IMR-90 (cell line): ENCODE results near the gene IQCE. TPM values are rescaled to one million over a fixed set of nuclear protein-coding genes. Genes with fewer than 3 reads are reported as not detected.

ENCODE experiments used
- ATAC-seq: fragments of 200-7000 bp; cut with Tn5 transposase; 2 replicates; pipeline ENCODE4 v1.9.1; 2020; ENCODE audit warnings: low read depth, mild to moderate bottlenecking, moderate library complexity
- BruUV-seq: library from RNA; stranded (reverse); fragments of 400-500 nt; replicated peaks from 2 replicates; lab custom pipeline; 2021; lab: Mats Ljungman, UMichigan
- CTCF ChIA-PET: fragments of 300-600 bp; formaldehyde crosslinking; extraction: SDS; loops from one replicate; lab custom pipeline; 2021; ENCODE audit warnings: antibody characterized with exemption; lab: Yijun Ruan, JAX
- POLR2A ChIA-PET: fragments of 300-600 bp; sonication (Branson Sonifier 250); formaldehyde crosslinking; loops from one replicate; lab custom pipeline; 2022; ENCODE audit warnings: antibody characterized with exemption; ENCODE audit not compliant: unreplicated experiment; lab: Charles Lee
- DNase-seq: peaks from one replicate; pipeline ENCODE4 v3.0.0; 2013
- H2AFZ ChIP-seq: replicated peaks from 2 replicates; pipeline ENCODE3; 2013; ENCODE audit warnings: low read length, mild to moderate bottlenecking; ENCODE audit not compliant: poor library complexity
- H2AK5ac ChIP-seq: 2 replicates; pipeline ENCODE4 v1.6.1; 2013; ENCODE audit warnings: low read depth, low read length, inconsistent platforms
- H2AK9ac ChIP-seq: replicated peaks from 2 replicates; pipeline ENCODE3; 2013; ENCODE audit warnings: mild to moderate bottlenecking, low read depth, low read length, moderate library complexity; ENCODE audit not compliant: poor library complexity
- H2BK120ac ChIP-seq: 2 replicates; pipeline ENCODE4 v1.6.1; 2013; ENCODE audit warnings: low read depth, low read length, inconsistent platforms
- H2BK15ac ChIP-seq: 3 replicates; pipeline ENCODE4 v1.6.1; 2013; ENCODE audit warnings: low read depth, low read length, inconsistent platforms
- H2BK20ac ChIP-seq: 2 replicates; pipeline ENCODE4 v1.6.1; 2013; ENCODE audit warnings: low read depth, mild to moderate bottlenecking, inconsistent platforms, low read length, moderate library complexity
- H2BK5ac ChIP-seq: 2 replicates; pipeline ENCODE4 v1.6.1; 2013; ENCODE audit warnings: mild to moderate bottlenecking, low read depth, low read length, inconsistent platforms; ENCODE audit not compliant: poor library complexity, severe bottlenecking
- H3K14ac ChIP-seq: replicated peaks from 2 replicates; pipeline ENCODE4 v1.6.1; 2013; ENCODE audit warnings: low read depth, low read length, inconsistent platforms
- H3K18ac ChIP-seq: 2 replicates; pipeline ENCODE4 v1.6.1; 2013; ENCODE audit warnings: low read depth, low read length, control low read depth
- H3K23ac ChIP-seq: 2 replicates; pipeline ENCODE4 v1.6.1; 2013; ENCODE audit warnings: low read depth, low read length, inconsistent platforms
- H3K27ac ChIP-seq: 2 replicates; pipeline ENCODE4 v1.5.1; 2013; ENCODE audit warnings: mild to moderate bottlenecking, control low read depth, low read length; ENCODE audit not compliant: insufficient read depth
- H3K27me3 ChIP-seq: 2 replicates; pipeline ENCODE4 v1.6.1; 2013; ENCODE audit warnings: low read length; ENCODE audit not compliant: control insufficient read depth, insufficient read depth
- H3K36me3 ChIP-seq: 2 replicates; pipeline ENCODE4 v1.6.1; 2013; ENCODE audit warnings: low read length, mixed read lengths; ENCODE audit not compliant: control insufficient read depth, insufficient read depth
- H3K4ac ChIP-seq: 2 replicates; pipeline ENCODE4 v1.6.1; 2013; ENCODE audit warnings: low read depth, low read length, inconsistent platforms
- H3K4me1 ChIP-seq: 2 replicates; pipeline ENCODE4 v1.6.1; 2013; ENCODE audit warnings: low read length, mixed read lengths; ENCODE audit not compliant: control insufficient read depth, insufficient read depth
- H3K4me2 ChIP-seq: 2 replicates; pipeline ENCODE4 v1.6.1; 2013; ENCODE audit warnings: low read depth, mild to moderate bottlenecking, control low read depth, low read length, moderate library complexity
- H3K4me3 ChIP-seq: 2 replicates; pipeline ENCODE4 v1.5.1; 2013; ENCODE audit warnings: low read depth, mild to moderate bottlenecking, control low read depth, low read length, moderate library complexity; ENCODE audit not compliant: insufficient read depth
- H3K56ac ChIP-seq: 2 replicates; pipeline ENCODE4 v1.6.1; 2013; ENCODE audit warnings: low read length, inconsistent platforms; ENCODE audit not compliant: insufficient read depth; ENCODE audit errors: extremely low read depth
- H3K79me1 ChIP-seq, 2 experiments: 2 replicates each; pipeline ENCODE4 v1.6.1; 2013; ENCODE audit warnings: low read length in 2 of 2, inconsistent platforms in 1 of 2, low read depth in 1 of 2
- H3K9ac ChIP-seq: 2 replicates; pipeline ENCODE4 v1.6.1; 2013; ENCODE audit warnings: low read depth, low read length, control low read depth
- H3K9me1 ChIP-seq: 2 replicates; pipeline ENCODE4 v1.6.1; 2013; ENCODE audit warnings: low read length, inconsistent platforms; ENCODE audit not compliant: insufficient read depth
- H3K9me3 ChIP-seq: 2 replicates; pipeline ENCODE4 v1.6.1; 2013; ENCODE audit warnings: low read length; ENCODE audit not compliant: control insufficient read depth, insufficient read depth
- H4K20me1 ChIP-seq: 2 replicates; pipeline ENCODE4 v1.6.1; 2013; ENCODE audit warnings: low read length, inconsistent platforms; ENCODE audit not compliant: insufficient read depth
- H4K5ac ChIP-seq: 2 replicates; pipeline ENCODE4 v1.6.1; 2013; ENCODE audit warnings: mild to moderate bottlenecking, low read depth, low read length, control low read depth
- H4K8ac ChIP-seq, 2 experiments: 2 replicates each; pipeline ENCODE4 v1.6.1; 2013; ENCODE audit warnings: low read depth in 2 of 2, low read length in 2 of 2, control low read depth in 1 of 2, inconsistent platforms in 1 of 2
- H4K91ac ChIP-seq: 2 replicates; pipeline ENCODE4 v1.6.1; 2013; ENCODE audit warnings: low read depth, low read length, inconsistent platforms; ENCODE audit not compliant: insufficient read depth
- MAZ ChIP-seq: IDR thresholded peaks from 2 replicates; pipeline ENCODE4 v1.6.1; 2012; ENCODE audit warnings: low read depth, mild to moderate bottlenecking, low read length, improper control_type of control experiment, moderate library complexity, borderline replicate concordance
- MXI1 ChIP-seq: IDR thresholded peaks from 2 replicates; pipeline ENCODE4 v1.6.1; 2012; ENCODE audit warnings: low read depth, mild to moderate bottlenecking, low read length, moderate library complexity, borderline replicate concordance
- WGBS, 2 experiments: methylation state at CpG; one replicate each; pipeline versions ENCODE4 v1.1.5 to v1.1.7; 2013; ENCODE audit warnings: missing lambda C conversion rate in 2 of 2; ENCODE audit not compliant: insufficient read length in 1 of 2; ENCODE audit errors: extremely low coverage in 2 of 2; 5-methylcytosine and 5-hydroxymethylcytosine counted together
- dilution Hi-C: fragments of 300-500 bp; cut with HindIII; formaldehyde crosslinking; loops from one replicate; pipeline ENCODE4 v1.14.3; 2018; ENCODE audit warnings: low sequenced_read_pairs; ENCODE audit not compliant: unreplicated experiment
- in situ Hi-C: fragments of 300-500 bp; cut with MboI; formaldehyde crosslinking; loops from 3 replicates; pipeline ENCODE4 v1.14.3; 2019; ENCODE audit warnings: low sequenced_read_pairs, inconsistent platforms, mixed read lengths
- intact Hi-C: fragments of 100-400 bp; cut with micrococcal nuclease; formaldehyde crosslinking; loops from 2 replicates; pipeline ENCODE4 v1.10.0; 2022
- polyA plus RNA-seq, 3 experiments: library from polyadenylated mRNA; depleted of rRNA; stranded (reverse); fragments of >200 nt; gene quantifications; 2 replicates each; pipeline ENCODE4 v1.2.3, GENCODE V29; 2012; ENCODE audit warnings: low replicate concordance in 1 of 3
- total RNA-seq: library from RNA; depleted of rRNA; stranded (reverse); fragments of >200 nt; gene quantifications from 2 replicates; pipeline ENCODE4 v1.2.3, GENCODE V29; 2012

Gene IQCE
- total and polyA plus RNA-seq, 2 of the 4 experiments (the other 2 are of a cell fraction) = 5.0 to 6.3 TPM

- DNase-seq = no peak
Observed at GRCh38 chr7:2644562-2645273, 85.9 kb downstream of the IQCE start.

More at GRCh38 chr7:2644562-2645273, 85.9 kb downstream of the IQCE start:
- Histone ChIP-seq H3K4ac (peak overlapping the region; percentile 5), H3K4me1 (peaks cover 34% of the 10 kb centered on the region), H4K5ac (no peak overlapping the region), H3K9me3 (no peaks in the 10 kb centered on the region), H2BK120ac (no peak overlapping the region; the same call in 1 of the 2 replicates), H3K79me1 (peaks cover 11 to 82% of the 10 kb centered on the region in 2 experiments; a peak in 3 of 4 replicates), H4K91ac (no peak overlapping the region), H2BK20ac (no peak overlapping the region), H2AK9ac (peak overlapping the region; percentile 23), H4K8ac (peak overlapping the region; percentile 33 to 61; a peak in 1 of 4 replicates), H3K23ac (peak overlapping the region; percentile 21; the same call in 1 of the 2 replicates), H3K27me3 (no peaks in the 10 kb centered on the region), H3K36me3 (peaks cover 26% of the 10 kb centered on the region), H3K4me2 (no peak overlapping the region), H3K14ac (no peak overlapping the region; the same call in 1 of the 2 replicates), H3K56ac (no peak overlapping the region), H2BK15ac (no peak overlapping the region), H2BK5ac (peak overlapping the region; percentile 2), H2AFZ (peak overlapping the region; percentile 68), H3K9me1 (peaks cover 22% of the 10 kb centered on the region; the same call in 1 of the 2 replicates), H2AK5ac (peak overlapping the region; percentile 56; the same call in 1 of the 2 replicates), H3K4me3 (no peak overlapping the region), H3K27ac (peak overlapping the region; percentile 18; the same call in 1 of the 2 replicates), H3K9ac (peak overlapping the region; percentile 15; the same call in 1 of the 2 replicates), H3K18ac (no peak overlapping the region), H4K20me1 (peaks cover 72% of the 10 kb centered on the region)
- ATAC-seq = peak; percentile 13; the same call in 1 of the 2 replicates
- no CpG with 5 or more reads among the region's 18 CpGs for WGBS, 2 experiments
- CTCF ChIA-PET = no interaction called here
- no TSS peak for BruUV-seq
- in situ Hi-C loops (no loop called here), intact Hi-C loops (loop anchor here (10.0 kb wide), 1 partner anchor 170 kb away; the partner anchor contains the start of gene GRIFIN), dilution Hi-C loops (no loop called here)
- POLR2A ChIA-PET = no interaction called here
- TF ChIP-seq MXI1 = no peak
- TF ChIP-seq MAZ = 0 out of 2 replicates have a peak, but pooled peaks have one; percentile 7
